GM18505 (cell line): ENCODE data around the gene POLR1A.
"Not testable (repeated sequence)": the region's sequence is repeated elsewhere in the genome, so short reads cannot be mapped to it uniquely, and the experiment has no call there.

ENCODE experiments used
- ATAC-seq: cut with Tn5 transposase; IDR thresholded peaks from one replicate; pipeline ENCODE4 v1.9.1; 2021; ENCODE audit not compliant: unreplicated experiment
- POLR2A ChIP-seq: IDR thresholded peaks from 4 replicates; pipeline ENCODE4 v1.6.1; 2011; ENCODE audit warnings: borderline replicate concordance; ENCODE audit not compliant: insufficient read depth, insufficient read length; ENCODE audit errors: extremely low read depth

The POLR1A gene

DNA sequence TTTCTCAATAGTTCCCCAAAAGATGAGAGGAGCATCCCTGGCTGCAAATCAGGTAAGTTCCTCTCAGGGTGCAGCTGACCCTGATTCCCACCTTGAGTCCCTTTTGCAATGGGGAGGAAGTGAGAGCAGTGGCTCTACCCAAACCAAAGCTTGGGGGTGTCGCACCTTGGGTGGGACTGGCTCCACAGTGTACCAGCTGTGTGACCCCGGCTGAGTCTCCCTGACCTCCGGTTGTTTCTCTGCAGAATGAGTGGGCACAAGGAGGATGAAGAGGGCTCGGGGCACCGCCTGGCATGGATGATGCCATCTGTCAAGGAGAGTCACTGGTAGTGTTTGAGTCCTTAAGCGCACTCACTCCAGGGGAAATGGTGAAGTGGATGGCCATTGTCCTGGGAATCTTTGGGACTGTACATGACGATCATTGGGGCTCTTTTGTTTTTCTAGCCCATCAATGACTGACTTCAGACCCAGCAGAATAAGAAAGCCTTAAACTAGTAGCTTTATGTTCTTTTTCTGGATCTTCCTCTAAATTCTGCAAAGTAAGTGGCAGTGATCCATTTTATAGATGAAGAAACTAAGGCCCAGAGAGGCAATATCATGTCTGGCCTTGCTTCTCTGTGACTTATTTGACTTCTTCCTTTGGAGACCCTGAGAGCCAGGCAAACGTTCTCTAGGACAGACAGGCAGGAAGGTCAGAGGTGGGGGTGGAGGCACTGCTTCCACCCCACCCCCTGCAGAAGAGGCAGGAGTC, 110.6 kb downstream of the POLR1A start:
- no peak for TF ChIP-seq POLR2A
- no peak for ATAC-seq

DNA sequence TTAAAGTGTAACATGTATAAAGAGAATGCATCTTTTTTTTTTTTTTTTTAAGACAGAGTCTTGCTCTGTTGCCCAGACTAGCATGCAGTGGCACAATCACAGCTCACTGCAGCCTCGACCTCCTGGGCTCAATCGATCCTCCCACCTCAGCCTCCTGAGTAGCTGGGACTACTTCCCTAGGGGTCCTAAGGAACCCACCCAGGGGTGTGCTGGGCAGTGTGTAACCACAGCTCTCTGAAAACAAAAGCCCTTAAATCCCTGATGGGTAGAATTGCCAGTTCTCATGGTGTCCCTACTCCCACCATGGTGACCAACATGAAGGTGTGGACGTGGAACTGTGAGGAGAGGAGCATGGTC, 111.3 kb downstream of the POLR1A start:
- TF ChIP-seq POLR2A: no peak
- ATAC-seq: no peak

DNA sequence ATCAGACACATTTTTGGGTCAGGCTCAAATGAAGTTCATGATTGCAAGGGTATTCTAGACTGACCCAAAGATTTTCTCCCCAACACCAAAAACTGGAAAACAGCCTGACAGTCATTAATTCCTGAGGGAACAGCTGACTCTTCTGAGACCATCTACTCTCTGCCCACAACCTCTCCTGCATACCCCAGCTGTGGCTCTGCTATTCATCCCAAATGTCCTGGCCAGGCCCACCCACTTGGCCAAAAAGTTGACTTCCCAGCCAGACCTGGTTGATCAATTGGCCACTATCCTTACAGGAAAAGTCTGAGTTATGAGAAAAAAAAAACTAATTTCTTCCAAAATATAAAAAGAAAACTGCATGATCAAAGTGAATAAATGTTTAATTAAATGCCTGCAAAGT, 113.1 kb downstream of the POLR1A start:
- ATAC-seq: no peak
- no peak for TF ChIP-seq POLR2A

DNA sequence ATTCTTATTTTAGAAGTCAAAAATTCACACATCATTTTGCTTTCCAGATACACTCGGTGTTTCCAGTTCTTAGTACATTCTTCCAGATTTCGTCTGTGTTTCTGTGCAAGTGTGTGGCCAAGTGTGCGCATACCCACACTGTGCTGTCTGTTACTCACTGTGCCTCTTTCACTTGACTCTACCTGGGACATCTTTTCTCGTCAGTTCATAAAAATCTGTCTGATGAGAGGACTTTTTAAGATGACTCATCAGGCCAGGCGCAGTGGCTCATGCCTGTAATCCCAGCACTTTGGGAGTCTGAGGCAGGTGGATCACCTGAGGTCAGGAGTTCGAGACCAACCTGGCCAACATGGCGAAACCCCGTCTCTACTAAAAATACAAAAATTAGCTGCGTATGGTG, 113.6 kb downstream of the POLR1A start:
- ATAC-seq: not testable (repeated sequence)

DNA sequence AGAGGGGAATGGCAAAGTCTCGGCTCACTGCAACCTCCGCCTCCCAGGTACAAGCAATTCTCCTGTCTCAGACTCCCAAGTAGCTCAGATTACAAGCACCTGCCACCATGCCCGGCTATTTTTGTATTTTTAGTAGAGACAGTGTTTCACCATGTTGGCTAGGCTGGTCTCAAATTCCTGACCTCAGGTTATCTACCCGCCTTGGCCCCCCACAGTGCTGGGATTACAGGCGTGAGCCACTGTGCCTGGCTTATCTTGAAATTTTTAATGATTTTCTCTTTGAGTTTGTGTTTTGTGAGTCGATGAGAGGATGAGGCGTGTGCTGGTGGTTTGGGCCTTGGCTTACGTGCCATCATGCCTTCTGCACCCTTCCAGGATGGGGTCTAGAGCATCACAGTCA, 115.6 kb downstream of the POLR1A start:
- TF ChIP-seq POLR2A: no peak
- no peak for ATAC-seq

DNA sequence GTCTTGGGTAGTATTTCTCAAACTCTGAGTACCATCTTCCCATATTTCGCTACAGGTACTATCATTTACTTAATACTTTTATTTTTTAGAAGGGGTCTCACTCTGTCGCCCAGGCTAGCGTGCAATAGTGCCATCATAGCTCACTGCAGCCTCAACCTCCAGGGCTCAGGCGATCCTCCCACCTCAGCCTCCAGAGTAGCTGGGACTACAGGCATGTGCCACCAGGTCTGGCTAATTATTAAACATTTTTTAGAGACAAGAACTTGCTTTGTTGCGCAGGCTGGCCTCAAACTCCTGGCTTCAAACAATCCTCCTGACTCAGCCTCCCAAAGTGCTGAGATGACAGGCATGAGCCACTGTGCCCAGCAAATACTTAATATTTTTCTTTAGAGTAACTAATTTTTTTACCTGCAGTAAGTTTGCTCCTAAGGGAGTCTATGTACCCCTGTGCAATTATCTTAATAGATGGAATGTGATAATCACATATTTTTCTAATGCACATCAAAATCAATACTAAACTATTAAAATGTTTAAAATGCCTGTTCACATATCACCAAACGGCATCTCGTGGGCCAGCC, 116.3 kb downstream of the POLR1A start:
- ATAC-seq: no peak
- no peak for TF ChIP-seq POLR2A

DNA sequence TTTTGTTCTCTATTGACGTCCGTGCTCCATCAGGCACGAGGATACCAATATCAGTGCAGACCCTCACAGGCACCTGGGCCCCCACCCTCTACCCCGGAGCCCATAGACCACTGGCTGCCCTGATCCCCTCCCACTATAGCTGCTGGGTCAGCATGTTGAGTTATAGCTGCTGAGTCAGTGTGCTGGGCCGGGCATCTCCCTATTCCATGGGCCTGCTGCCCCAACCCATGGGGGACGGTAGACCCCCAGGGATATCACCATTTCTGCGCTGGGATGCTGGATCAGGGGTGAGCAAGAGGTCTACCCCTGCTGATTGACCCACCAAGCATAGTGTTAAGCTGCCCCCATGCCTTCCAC, 116.8 kb downstream of the POLR1A start:
- ATAC-seq: no peak
- no peak for TF ChIP-seq POLR2A

DNA sequence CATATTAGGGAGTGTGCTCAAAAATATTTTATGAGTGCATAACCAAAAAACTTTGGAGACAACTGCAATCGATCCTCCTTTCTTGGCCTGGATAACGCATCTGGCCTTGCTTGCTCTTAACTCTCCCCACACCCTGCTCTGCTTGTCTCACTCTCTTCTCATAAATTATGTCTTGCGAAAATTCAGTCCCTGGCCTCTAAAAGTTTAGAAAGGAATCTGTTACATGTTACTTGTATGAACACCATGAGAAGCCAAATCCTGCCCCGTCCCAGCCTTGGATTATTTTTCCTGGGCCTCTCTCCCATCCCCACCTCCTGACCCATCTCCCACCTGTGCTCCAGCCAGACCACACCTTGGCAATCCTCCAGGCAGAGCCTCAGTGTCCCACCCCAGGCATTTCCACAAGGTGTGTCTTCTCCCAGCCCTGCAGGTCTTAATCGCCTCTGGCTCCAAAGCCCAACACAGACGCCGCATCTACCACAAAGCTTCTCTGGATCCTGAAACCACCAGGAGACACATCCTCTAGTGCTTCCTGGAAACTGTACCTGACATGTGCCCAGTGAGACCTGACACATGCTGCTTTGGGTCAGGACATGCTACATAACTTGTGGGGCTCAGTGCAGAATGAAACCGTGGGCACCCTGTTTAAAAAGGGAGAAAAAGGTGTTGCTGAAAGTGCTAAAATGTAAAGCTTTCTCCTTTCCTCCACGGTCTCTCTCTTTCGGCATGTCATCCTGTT, 117.3 kb downstream of the POLR1A start:
- ATAC-seq: no peak
- no peak for TF ChIP-seq POLR2A

DNA sequence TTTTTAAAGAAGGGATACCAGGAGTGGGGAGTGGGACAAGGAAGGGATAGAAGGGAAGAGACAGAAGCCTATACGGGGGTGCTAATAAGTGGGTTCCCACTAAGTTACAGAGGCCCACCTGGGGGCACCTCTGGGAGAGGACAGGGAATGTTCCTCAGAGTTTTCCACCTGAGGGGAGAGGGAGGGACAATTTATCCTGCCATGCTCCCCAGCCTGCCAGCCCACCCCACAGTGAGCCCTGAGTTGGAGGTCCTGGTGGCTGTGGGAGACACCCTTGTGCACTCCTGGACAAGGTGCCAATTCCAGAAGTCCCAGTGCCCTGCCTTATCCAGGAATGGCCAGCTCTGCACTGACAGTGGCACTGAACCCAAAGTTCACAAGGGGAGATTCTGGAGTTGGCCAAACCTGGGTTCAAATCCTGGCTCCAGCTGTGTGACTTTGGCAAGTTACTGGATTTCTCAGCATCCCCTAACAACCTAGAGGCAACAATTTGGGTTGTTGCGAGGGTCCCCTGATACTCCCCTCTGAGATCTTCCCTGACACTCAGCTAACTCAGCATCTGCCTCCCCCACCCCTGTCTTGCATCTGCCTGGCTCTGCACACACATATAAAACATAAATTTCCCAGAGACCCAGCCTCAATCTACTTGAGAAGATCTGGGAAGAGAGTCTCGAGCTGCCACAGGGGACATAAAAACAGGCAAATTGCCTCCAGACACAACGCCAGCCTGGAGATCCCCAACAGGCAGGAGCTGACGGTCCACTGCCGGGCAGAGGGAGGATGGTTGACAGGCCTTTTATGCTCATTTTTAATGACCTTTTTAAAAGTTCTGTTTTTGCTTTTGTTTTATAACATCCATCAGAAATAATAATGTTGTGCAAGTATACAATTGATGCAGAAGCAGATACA, 118.2 kb downstream of the POLR1A start:
- no peak for ATAC-seq
- TF ChIP-seq POLR2A: no peak

DNA sequence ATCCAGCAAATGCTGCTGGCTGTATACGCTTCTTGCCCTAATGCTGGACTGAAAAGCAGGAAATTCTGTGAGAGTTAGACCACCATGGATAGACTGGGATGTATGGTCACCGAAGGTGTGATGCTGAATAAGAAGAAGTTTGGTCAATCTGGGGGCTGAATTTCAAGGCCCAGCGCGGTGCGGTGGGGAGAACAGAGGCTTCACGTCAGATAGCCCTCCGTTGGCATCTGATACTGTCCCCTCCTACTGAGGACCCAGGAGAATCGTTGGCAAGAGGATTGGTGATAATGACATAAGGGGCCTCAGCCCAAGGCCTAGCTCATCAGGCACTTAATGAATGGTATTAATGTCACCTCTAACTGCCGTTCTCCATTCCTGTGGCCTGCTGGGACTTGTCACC, 119.6 kb downstream of the POLR1A start:
- ATAC-seq: no peak
- no peak for TF ChIP-seq POLR2A

DNA sequence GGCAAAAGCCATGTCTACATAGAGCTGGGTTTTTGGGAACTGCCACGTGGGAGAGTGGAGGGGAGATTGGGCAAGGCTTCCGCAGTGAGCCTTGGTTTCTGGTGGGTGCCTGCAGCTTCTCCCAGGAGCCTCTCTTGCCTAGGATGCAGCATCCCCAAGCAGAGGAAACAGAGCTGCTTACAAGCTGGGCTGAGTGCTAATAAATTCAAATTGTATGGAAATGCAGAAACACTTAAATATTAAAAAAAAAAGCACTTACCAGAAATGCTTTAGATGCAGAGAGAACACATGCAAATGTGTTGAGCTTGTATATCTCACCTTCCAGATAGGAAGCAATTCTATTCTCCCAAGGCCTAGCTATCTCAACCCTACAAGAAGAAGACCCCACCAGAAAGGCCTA, 120.9 kb downstream of the POLR1A start:
- no peak for ATAC-seq
- no peak for TF ChIP-seq POLR2A

DNA sequence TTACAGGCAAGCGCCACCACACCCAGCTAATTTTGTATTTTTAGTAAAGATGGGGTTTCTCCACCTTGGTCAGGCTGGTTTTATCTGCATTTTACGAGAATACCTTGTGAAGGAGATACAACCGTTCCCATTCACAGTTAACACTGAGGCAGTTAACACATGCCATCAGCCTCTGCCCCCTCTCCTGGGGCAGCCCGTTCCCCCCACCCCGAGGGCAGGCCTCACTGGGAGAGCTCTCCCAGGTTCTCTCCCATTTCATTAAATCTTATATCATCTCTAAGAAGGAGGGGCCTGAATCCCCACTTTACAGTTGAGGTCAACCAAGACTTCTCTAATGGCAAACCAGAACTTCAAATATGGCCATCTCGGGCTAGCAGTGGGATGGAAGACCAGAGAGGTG, 121.9 kb downstream of the POLR1A start:
- TF ChIP-seq POLR2A: no peak
- no peak for ATAC-seq

DNA sequence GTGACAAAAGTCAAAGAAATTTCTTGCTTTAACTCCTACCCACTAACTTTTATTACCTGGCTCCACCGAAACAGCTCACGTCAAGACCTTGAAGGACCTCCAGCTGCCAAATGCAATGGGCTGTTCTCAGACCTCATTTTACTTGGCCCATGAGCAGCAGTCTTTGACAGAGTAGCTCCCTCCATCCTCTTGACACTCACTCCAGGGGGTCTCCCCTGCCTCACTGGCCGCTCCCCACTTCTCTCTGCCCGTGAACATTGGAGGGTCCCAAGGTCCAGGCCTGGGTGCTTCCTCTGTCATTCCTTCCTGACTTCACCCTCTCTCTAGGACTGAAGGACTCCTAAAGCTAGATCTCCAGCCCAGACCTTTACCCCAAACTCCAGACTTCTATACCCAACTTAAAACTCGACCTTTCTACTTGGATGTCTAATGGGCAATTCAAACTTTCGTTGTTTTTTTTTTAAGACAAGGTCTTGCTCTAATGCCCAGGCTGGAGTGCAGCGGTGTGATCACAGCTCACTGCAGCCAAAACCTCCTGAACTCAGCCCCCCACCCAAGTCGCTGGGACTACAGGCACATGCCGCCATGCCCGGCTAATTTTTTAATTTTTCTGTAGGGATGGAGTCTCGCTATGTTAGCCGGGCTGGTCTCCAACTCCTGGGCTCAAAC, 124.0 kb downstream of the POLR1A start:
- TF ChIP-seq POLR2A: no peak
- no peak for ATAC-seq
